Hematopoietic multipotent progenitor cell treated with erythropoietin and hydrocortisone succinate and interleukin-3 and kit ligand, for 8 days (in vitro differentiated cells): ENCODE measurements around the gene LCE3B.

ENCODE experiments used
- DNase-seq: peaks from one replicate; pipeline ENCODE4 v3.0.0-alpha.2; 2015

LCE3B gene

GRCh38 chr1:152663098-152663497 is 49.5 kb downstream of the LCE3B start, which contains the start of gene LCE2D:
LCE2D (plus strand) TSS chr1:152663380; CDS start chr1:152664106, 726 bp downstream.
- no peak for DNase-seq
